ENCODE data around the gene SLC25A21.

GRCh38 chr14:37036669-37037341 lies 135.6 kb downstream of the SLC25A21 start:
- TF ChIP-seq CTCF (IDR thresholded peaks at IDR 0.05) = no peak
- TF ChIP-seq POLR2A (IDR thresholded peaks at IDR 0.05) = no peak
